Fibroblast of skin of back (primary cell): Measurements from ENCODE around the gene RCBTB1. TPM values are rescaled to one million over a fixed set of nuclear protein-coding genes. Genes with fewer than 3 reads are reported as not detected.
"Not testable (repeated sequence)": the region's sequence is repeated elsewhere in the genome, so short reads cannot be mapped to it uniquely, and the experiment has no call there.

ENCODE experiments used
- DNase-seq: peaks from one replicate; pipeline ENCODE4 v3.0.0-alpha.2; 2013
- polyA plus RNA-seq, 2 experiments: library from polyadenylated mRNA; unstranded; fragments of 120-200 nt; gene quantifications; one replicate each; pipeline ENCODE4 v1.2.1, GENCODE V29; 2013; ENCODE audit not compliant: insufficient read length in 2 of 2

The RCBTB1 gene
- 13.0 TPM for polyA plus RNA-seq (2013, experiment 1 of 2; ENCODE audit: insufficient read length)
- 13.2 TPM for polyA plus RNA-seq (2013, experiment 2 of 2; ENCODE audit: insufficient read length)

GRCh38 chr13:49585220-49586157 is at the start of gene RCBTB1:
Gene RCBTB1, minus strand, starts transcription at chr13:49585558. Its CDS starts 18,279 bp downstream, at chr13:49567279.
- DNase-seq = peak; percentile 70

- DNase-seq = no peak
These were observed 48.4 kb upstream of the RCBTB1 start for GRCh38 chr13:49633710-49634109.

- DNase-seq = no peak
These were observed 46.8 kb upstream of the RCBTB1 start for GRCh38 chr13:49632156-49632555.

GRCh38 chr13:49630580-49630979 is 45.2 kb upstream of the RCBTB1 start:
- no peak for DNase-seq

- no peak for DNase-seq
These were observed 44.6 kb upstream of the RCBTB1 start for GRCh38 chr13:49629947-49630346.

GRCh38 chr13:49629196-49629938 is 44.0 kb upstream of the RCBTB1 start:
- no peak for DNase-seq

GRCh38 chr13:49627831-49628652 is 42.7 kb upstream of the RCBTB1 start, which contains the start of gene ARL11:
Gene ARL11, plus strand, starts transcription at chr13:49628507. Its CDS starts 1,941 bp downstream, at chr13:49630448.
- DNase-seq = no peak

- DNase-seq = no peak
These were observed 40.2 kb upstream of the RCBTB1 start for GRCh38 chr13:49625392-49626079.

- DNase-seq = no peak
These were observed 38.9 kb upstream of the RCBTB1 start for GRCh38 chr13:49624229-49624628.

GRCh38 chr13:49622174-49622946 is 37.0 kb upstream of the RCBTB1 start:
- DNase-seq = no peak

GRCh38 chr13:49620170-49620621 is 34.8 kb upstream of the RCBTB1 start:
- no peak for DNase-seq

- no peak for DNase-seq
These were observed 31.3 kb upstream of the RCBTB1 start for GRCh38 chr13:49616676-49617065.

- DNase-seq = peak; percentile 21
These were observed 30.7 kb upstream of the RCBTB1 start for GRCh38 chr13:49615836-49616675.

GRCh38 chr13:49612042-49612441 is 26.7 kb upstream of the RCBTB1 start:
- DNase-seq = not testable (repeated sequence)

GRCh38 chr13:49610176-49610575 is 24.8 kb upstream of the RCBTB1 start:
- DNase-seq = no peak

GRCh38 chr13:49608651-49609331 is 23.4 kb upstream of the RCBTB1 start:
- DNase-seq = no peak

- DNase-seq = no peak
These were observed 22.4 kb upstream of the RCBTB1 start for GRCh38 chr13:49607761-49608160.

- DNase-seq = peak; percentile 84
These were observed 21.6 kb upstream of the RCBTB1 start for GRCh38 chr13:49606747-49607648.
